Sigmoid colon (tissue), 4 donors: ENCODE results near the gene TOMM20.

Experiments used
- POLR2AphosphoS5 ChIP-seq, 4 donors: sonication (generic); formaldehyde crosslinking; IDR thresholded peaks; one replicate each; pipeline ENCODE4 v1.6.1; 2017; ENCODE audit warnings: antibody characterized with exemption in 4 of 4
- TF ChIP-seq, protein P1 (sequence below), 4 experiments: fragments of 450-650 bp in 3 of 4; fragments of 200-600 bp in 1 of 4; IDR thresholded peaks; one replicate each; pipeline ENCODE4 v1.5.1; 2016 to 2019; ENCODE audit warnings: antibody characterized with exemption in 4 of 4, mild to moderate bottlenecking in 3 of 4, moderate library complexity in 2 of 4

DNA sequence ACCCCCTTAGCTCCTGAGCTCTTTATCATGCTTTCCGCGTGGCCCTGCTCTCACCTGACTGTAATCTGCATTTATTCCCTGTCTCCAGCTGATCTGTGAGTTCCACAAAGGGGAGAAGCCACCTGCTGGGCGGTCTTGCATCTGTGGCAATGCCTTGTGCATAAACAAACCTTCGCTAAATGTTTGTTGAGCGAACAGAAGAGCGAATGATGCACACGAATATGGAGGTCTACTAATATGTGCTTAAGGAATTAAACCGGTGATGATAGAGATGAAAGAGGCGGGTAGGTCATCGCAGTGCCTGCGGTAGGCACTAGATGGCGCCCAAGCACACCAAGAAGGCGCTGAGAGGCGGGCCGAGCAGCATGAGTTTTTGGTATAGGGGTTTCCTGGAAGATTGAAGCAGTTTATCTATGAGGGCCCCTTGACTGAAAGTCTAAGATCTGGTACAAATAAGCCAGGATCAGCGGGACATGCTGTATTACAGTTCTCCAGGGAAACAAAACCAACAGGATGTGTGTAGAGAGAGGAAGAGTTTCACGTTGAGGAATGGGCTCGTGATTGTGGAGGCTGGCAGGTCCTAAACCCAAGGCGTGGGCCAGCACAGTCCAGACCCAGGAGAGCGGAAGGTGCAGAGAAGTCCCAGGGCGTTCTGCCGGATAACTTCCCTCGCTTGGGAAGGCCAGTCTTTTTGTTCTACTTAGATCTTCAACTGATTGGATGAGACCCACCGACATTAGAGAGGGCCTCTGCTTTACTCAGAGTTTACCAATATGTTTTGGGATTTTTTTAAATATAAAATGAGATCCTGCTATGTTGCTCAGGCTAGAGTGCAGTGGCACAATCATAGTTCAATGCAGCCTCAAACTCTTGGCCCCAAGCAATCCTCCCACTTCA is 34.7 kb downstream of the TOMM20 start:
- TF ChIP-seq, protein P1, sequence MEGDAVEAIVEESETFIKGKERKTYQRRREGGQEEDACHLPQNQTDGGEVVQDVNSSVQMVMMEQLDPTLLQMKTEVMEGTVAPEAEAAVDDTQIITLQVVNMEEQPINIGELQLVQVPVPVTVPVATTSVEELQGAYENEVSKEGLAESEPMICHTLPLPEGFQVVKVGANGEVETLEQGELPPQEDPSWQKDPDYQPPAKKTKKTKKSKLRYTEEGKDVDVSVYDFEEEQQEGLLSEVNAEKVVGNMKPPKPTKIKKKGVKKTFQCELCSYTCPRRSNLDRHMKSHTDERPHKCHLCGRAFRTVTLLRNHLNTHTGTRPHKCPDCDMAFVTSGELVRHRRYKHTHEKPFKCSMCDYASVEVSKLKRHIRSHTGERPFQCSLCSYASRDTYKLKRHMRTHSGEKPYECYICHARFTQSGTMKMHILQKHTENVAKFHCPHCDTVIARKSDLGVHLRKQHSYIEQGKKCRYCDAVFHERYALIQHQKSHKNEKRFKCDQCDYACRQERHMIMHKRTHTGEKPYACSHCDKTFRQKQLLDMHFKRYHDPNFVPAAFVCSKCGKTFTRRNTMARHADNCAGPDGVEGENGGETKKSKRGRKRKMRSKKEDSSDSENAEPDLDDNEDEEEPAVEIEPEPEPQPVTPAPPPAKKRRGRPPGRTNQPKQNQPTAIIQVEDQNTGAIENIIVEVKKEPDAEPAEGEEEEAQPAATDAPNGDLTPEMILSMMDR (IDR thresholded peaks at IDR 0.05) = peak; percentile 83 to 88 (median 86)
- TF ChIP-seq POLR2AphosphoS5 (IDR thresholded peaks at IDR 0.05) = no peak
